PFSK-1 (cell line): ENCODE results near the gene ATP7B.

Experiments
- FOXP2 ChIP-seq: optimal IDR thresholded peaks from 2 replicates; pipeline ENCODE3; 2011; ENCODE audit warnings: borderline replicate concordance, control low read depth, inconsistent platforms; ENCODE audit not compliant: insufficient read depth; ENCODE audit errors: extremely low read length, extremely low read depth
- POLR2AphosphoS5 ChIP-seq: IDR thresholded peaks from 2 replicates; pipeline ENCODE4 v1.6.1; 2012; ENCODE audit warnings: low read depth, mild to moderate bottlenecking, control low read depth, low read length, moderate library complexity
- REST ChIP-seq, 2 experiments: IDR thresholded peaks; 2 replicates each; pipeline versions ENCODE4 v1.6.1 to v1.8.0; 2011 to 2012; ENCODE audit warnings: low read depth in 2 of 2, low read length in 2 of 2, control low read depth in 1 of 2, inconsistent platforms in 1 of 2, mild to moderate bottlenecking in 1 of 2, moderate library complexity in 1 of 2; ENCODE audit not compliant: insufficient read depth in 1 of 2
- SIN3A ChIP-seq: IDR thresholded peaks from 2 replicates; pipeline ENCODE4 v1.6.1; 2012; ENCODE audit warnings: mild to moderate bottlenecking, low read length, moderate library complexity, borderline replicate concordance; ENCODE audit not compliant: insufficient read depth
- TAF1 ChIP-seq: IDR thresholded peaks from 2 replicates; pipeline ENCODE4 v1.6.1; 2012; ENCODE audit warnings: low read length, control low read depth, borderline replicate concordance; ENCODE audit not compliant: insufficient read depth

Gene ATP7B

DNA sequence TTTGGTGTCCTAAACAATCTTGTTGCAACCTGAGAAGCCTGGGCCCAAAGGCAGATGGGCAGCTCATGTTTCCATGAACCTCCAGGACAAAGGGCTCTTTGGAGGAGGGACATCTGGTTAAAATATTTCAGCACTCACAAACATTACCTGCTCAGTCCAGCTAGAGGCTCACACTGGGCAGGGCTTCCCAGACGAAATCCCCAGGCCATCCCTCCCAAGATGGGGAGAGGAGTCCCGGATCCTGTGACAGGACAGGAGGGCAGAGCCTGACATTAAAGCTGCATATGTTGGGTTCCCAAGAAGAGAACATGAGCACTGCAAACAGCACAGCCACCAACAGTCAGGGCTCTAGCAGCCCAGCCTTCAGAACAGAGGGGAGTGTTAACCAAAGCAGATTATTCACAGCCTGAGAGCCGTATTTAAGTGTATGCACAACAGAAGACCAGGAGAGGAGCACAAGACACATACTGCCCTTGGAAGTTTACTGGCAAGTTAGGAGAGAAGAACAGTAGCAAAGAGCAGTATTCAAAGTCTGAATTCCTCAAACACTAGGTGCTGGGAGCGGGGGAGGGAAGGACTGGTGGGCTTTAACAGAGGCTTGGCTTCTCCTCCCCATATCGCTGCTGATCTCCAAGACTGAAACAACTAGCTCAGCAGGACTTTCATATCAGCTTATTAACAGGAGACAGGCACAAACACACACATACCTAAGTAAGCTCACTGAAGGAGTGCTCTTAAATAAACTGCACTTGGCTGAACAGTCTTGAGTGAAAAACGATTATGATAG, 12.3 kb downstream of the ATP7B start:
- TF ChIP-seq SIN3A (no peak), POLR2AphosphoS5 (no peak), FOXP2 (no peak), TAF1 (no peak), REST (IDR thresholded peaks at IDR 0.05; ENCODE audit: insufficient read depth in 1 of 2, low read depth in 2 of 2, low read length in 2 of 2) (no peak)

DNA sequence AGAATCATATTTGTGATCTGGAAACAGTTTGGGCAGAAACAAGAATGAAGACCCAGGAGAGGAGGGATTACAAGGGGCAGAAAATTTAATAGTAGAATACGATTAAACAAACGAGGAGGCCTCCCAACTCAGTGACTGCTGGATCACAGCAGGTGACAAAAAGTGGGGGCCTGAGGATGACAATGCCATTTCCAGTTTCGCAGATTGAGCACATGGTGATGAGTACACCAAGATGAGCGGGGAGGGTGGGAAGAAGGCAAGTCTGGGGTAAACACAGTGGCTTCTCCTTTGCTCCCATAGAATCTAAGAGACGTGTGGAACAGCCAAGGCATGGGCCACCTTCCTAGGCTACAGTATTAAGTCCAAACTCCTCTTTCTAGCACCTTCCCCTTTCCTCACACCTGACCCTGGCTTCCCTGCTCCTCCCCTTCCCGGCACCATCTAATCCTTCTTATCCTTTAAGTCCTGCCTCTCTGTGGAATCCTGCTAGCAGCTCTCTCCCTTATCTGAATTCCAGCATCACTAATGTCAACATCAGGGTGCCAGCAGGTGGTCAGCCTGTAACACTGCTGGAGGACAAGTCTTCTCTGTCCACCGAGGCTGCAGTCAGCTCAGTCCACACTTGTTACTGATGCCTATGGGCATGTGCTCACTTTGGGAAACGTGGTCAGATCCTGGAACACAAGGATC, 13.5 kb downstream of the ATP7B start:
- TF ChIP-seq REST (IDR thresholded peaks at IDR 0.05; ENCODE audit: insufficient read depth in 1 of 2, low read depth in 2 of 2, low read length in 2 of 2) (no peak), TAF1 (no peak), SIN3A (no peak), FOXP2 (no peak), POLR2AphosphoS5 (no peak)

GRCh38 chr13:51997186-51997585, 14.1 kb downstream of the ATP7B start:
- TF ChIP-seq FOXP2 (no peak), SIN3A (no peak), POLR2AphosphoS5 (no peak), REST (IDR thresholded peaks at IDR 0.05; ENCODE audit: insufficient read depth in 1 of 2, low read depth in 2 of 2, low read length in 2 of 2) (no peak), TAF1 (no peak)

DNA sequence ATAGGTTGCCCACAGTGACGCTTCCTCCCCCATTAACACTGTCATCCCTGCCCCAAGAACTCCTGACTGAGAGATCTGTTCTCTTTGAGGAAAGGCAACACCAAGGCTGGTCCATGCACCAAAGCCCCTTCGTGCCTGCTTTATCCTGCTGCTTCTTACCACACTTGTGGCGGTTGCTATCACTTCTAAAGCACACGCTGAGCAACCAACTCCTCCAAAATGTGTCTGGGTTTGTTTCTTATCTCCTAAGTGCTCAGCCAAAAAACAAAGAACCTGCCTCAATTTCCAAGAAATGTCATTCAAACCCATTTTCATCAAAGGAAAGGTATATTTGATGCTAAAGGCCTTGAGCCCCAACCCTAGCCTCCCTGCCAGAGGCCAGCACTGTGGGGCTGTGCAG, 14.6 kb downstream of the ATP7B start:
- TF ChIP-seq FOXP2 (no peak), POLR2AphosphoS5 (no peak), REST (IDR thresholded peaks at IDR 0.05; ENCODE audit: insufficient read depth in 1 of 2, low read depth in 2 of 2, low read length in 2 of 2) (no peak), TAF1 (no peak), SIN3A (no peak)
